ENCODE measurements around the gene LRRC32.

The LRRC32 gene

GRCh38 chr11:76677458-76677765 lies 6.9 kb upstream of the LRRC32 start:
- no peak for DNase-seq

GRCh38 chr11:76676636-76677457 lies 6.3 kb upstream of the LRRC32 start:
- DNase-seq = no peak

DNA sequence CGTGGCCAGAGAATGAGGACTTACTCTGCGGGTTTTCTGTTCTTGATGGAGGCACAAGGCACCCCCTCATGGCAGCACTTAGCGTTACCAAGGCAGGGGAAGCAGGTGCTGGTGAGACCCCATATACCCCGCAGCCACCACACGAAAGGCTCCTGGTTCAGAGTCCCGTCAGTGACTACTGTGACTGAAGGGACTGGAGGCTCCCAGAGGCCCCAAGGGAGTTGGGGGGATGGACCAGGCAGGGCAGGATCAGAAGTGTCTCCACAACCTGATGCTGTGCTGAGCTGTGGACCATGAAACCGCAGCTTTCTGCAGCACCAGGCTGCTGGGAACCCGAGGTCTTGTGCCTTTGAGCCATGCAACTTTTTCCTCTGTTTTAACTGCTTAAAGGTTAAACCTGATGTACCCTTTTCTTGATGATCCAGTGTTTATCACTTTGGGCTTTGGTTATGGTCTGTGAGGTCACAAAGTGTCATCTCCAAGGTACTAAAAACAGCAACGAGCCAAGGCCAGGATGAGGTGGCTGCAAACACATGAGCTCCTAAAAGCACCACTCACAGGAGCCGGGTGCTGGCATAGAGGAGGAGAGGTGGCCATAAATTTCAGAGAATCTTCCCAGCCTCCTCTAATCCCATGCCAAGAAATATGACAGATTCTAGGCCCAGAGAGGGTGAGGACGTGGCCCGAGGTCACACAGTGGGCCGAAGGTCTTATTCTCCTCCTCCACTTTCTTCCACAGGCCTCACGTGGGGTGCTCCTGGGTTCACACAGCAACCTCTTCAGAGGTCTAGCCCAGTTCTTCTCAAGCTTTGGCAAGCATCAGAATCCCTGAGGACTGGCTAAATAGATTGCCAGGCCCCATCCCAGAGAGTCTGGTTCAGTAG lies 4.2 kb upstream of the LRRC32 start:
- no peak for DNase-seq

- DNase-seq = no peak
Observed at GRCh38 chr11:76673176-76674142, 2.9 kb upstream of the LRRC32 start.

DNA sequence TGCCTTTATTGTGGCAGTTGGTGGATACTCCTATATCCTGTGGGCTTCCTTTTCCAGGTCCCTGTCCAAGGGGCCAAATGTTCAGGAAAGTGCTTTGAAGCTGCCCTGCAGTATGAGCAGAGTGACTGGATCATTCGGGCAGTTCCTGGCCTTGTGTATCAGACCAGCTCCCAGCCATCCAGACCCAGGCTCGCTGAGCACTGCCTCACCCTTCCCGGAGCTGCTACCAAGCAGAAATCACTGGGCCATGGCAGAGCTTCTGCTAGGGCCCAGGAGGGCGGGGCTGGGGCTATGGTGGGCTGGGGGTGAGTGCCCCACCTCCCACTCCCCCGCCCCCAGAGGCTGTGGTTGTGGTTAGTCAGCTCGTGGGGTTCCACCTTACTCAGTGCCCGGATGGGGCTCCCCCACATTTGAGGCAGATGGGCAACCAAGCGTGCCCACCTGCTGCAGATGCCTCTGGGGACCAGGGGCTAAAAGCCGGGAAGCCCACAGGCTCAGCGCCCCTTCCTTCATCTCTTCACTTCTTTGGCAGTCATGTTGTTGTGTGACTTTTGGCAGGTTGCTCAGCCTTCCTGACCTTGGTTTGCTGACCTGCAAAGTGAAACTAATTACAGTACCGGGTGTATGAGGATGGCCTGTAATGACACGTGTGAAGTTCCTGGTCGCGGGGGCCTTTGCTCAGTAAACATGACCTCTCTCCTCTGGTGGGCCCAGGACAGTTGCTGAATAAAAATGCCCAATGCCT lies 2.1 kb upstream of the LRRC32 start:
- no peak for DNase-seq

DNA sequence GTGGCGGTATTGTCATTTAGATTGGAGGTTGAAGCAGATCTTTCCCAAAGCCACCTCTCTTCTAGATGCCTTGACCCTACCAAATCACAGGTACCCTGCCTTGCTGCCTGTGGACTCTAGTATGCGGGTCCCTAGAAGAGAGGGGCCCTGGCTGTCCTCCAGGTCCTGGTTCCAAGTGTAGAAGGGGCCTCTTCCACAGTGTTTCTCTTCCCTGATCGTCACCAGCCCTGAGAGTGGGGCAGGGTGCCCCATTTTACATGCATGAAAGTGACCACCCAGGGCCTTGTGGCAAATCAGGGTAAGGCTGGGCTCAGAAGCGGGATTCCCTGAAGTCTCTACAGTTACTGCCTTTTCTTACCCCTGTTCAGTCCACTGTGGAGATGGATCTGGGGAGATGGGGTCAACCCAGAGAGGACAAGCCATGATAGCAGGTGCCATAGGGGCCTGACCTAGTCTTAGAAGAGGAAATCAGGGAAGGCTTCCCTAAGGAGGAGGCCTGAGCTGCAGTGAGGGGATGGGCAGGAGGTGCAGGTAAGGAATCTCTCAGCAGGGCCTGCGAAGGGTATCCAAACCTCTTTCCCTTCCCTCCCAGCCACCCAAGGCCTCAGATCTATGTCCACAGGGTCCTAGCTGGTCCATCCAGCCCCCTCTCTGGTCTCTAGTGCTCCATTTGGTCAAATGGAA lies 1.2 kb upstream of the LRRC32 start:
- no peak for DNase-seq

GRCh38 chr11:76671237-76671592 lies 668 bp upstream of the LRRC32 start:
- DNase-seq = no peak

DNA sequence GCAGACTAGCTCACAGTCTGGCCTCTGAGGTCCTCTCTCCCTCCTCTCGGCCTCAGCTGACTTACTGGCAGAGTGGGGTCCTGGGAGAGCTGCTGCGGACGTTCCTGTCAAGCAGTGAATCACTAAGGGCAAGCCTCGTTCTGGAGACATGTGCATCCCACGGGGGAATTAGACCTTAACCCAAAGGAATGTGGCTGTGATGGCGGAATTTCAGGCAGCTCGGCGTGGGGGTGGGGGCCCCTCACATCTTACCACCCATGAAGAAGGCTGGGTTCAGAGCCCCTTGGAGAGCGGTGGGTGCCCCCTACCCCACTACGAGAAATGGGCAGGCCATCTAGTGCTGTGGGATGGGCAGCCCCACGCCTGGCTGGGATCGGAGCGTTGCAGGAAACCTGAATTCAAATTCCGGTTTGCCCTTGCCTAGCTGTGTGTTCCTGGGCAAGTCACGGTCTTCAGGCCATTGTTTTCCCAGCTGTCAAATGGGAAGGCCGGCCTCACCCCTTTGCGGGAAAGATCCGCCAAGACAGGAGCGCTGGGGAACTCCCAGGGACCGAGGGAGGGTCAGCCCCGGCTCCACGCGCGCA lies 554 bp downstream of the LRRC32 start:
- no peak for DNase-seq

GRCh38 chr11:76668362-76669155 lies 2.0 kb downstream of the LRRC32 start:
- DNase-seq = no peak

GRCh38 chr11:76667856-76668255 lies 2.7 kb downstream of the LRRC32 start:
- no peak for DNase-seq

DNA sequence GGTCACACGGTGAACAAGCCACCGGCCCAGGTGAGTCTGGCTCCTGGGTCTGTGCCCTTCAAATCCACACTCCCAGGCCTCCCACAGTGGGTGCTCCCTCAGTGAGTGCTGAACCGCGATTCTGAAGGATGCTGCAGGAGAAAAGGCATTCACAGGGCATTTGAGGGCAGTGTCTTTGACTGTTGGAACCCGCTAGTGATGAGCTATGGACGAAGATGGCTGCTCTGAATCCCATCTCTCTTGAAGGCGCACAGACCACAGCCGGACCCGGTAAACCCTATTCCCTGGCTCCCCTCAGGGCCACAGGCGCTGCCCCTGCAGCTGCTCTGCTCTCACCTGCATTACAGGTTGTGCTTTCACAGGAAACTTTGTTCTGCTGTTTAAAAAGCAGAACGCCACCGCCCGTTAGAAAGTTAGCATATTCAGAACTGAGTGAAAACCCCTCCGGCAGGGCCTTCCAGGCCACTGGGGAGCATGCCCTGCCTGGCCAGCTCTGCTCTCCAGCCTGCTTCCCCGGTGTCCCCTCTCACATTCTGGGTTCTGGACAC lies 3.2 kb downstream of the LRRC32 start:
- no peak for DNase-seq

GRCh38 chr11:76666830-76667229 lies 3.7 kb downstream of the LRRC32 start:
- no peak for DNase-seq

DNA sequence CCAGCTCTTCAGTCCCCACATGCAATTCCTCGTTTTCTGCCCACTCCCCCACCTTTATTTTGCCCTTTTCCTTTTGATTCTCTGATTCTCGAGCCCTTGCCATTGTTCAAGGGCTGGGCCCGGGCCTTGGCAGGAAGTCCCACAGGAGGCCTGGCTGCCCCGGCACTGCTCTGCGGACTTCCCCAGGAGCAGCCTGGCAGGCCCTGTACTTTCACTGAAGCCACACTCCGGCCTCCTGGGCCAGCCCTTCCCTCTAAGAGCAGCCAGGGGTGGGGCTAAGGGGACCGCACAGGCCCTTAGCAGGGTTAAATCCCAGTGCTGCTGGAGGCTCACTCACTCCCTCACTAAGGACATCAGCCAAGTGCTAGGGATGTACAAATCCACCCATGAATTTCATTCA lies 4.1 kb downstream of the LRRC32 start:
- no peak for DNase-seq

DNA sequence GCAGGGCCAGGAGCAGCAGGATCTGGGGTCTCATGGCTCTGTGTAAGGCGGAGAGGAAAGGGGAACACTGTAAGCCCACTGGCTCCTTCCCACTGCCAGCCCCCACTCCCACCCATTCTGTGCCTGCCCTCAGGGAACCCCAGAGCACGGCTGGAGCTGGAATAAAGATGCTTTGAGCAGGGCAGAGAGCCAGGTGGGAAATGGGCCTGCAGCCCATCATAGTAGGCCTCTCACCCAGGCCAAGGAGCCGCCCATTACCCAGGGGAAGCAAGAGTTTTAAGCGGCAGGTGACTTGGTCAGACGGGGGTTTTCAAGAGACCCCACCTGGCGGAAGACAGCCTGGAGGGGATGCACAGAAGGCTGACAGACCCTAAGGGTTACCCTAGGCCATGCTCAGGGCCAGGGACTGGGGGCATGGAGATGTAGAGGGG lies 4.6 kb downstream of the LRRC32 start:
- DNase-seq = no peak

DNA sequence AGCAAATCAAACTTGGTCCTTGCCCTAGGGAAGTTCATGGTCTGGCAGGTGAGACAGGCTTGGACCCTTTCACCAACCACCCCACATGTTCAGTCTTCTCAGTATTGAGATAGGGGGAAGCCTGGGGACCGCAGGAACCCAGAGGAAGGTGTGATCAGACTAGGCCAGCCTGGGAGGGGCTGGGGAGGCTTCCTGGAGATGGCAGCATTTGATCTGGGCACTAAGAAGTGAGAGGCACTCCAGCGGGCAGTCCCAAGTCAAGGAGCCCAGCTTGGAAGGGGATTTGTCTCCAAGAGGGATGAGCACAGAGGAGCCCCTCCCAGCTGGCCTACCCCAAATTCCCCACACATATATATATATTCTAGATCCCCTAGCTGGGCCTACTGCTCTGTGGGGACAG lies 5.4 kb downstream of the LRRC32 start:
- no peak for DNase-seq

- no peak for DNase-seq
Observed at GRCh38 chr11:76664578-76665061, 5.9 kb downstream of the LRRC32 start.

DNA sequence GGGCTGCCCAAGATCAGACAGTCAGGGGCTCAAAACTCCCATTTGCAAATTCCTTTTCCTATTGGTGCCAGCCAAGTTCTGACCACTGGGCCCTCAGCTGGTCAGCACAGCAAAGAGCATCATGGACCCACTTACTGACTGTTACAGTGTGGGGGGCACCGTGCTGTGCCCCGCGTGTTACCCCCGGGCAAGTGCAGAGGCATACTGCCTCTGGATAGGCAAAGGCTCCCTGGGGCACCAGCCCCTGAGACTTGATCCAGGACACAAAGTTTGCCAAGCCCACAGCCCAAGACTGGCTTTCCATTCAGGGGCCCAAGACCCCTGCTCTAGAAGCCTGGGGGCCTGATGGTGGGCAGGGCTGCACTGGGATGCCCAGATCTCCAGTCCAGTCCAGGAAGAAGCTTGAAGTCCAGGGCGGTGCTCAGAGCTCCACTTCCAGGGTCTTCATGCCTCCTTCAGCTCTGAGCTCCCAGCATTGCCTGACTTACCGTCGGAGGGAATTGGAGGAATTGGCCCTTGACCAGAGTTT lies 6.6 kb downstream of the LRRC32 start:
- DNase-seq = no peak

- no peak for DNase-seq
Observed at GRCh38 chr11:76663486-76663810, 7.1 kb downstream of the LRRC32 start.

DNA sequence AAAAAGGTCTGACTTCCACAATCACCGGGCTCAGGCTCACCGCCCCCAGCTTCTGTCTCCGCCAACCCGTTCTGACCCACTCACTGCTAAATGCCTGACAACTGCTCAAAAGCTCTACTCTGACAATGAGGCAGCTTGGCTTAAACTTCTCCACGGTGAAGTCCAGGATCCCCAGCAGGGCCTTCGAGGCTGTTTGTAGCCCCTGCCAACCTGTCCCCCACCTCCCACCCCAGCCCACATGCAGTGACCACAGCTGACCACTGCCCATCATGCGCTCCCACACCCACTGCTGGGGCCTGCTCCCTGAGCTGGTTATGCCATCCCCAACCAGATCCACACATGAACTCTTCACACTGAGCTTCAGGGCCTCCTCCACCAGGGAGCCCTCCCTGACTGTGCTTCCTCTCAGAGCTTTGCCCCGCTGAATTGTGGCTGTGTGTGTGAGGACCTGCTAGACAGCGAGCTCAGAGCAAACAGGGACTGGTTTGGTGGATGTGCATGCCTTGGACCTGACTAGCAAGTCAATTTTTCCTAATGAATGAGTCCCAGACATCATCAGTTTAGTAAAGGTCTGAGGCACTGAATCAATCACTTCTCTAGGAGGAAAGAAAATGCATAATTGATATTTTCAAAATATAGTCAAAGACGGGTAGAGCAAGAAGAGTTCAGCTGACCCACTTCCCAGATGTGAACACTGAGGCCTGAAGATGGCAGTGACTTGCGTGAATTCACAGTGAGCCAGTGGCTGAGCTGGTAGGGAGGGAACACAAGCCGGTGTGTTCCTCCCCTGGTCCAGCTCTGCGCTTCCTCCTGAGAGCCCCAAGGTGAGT lies 7.7 kb downstream of the LRRC32 start:
- no peak for DNase-seq

All from NCI-H524 treated with DMSO at 0.1 percent for 48 hours (cell line).